ENCODE measurements around the gene MRNIP. TPM values are rescaled to one million over a fixed set of nuclear protein-coding genes. Genes with fewer than 3 reads are reported as not detected.

MRNIP gene
- total RNA-seq, 1 donor from 2014 or later, result 27.8 TPM

DNA sequence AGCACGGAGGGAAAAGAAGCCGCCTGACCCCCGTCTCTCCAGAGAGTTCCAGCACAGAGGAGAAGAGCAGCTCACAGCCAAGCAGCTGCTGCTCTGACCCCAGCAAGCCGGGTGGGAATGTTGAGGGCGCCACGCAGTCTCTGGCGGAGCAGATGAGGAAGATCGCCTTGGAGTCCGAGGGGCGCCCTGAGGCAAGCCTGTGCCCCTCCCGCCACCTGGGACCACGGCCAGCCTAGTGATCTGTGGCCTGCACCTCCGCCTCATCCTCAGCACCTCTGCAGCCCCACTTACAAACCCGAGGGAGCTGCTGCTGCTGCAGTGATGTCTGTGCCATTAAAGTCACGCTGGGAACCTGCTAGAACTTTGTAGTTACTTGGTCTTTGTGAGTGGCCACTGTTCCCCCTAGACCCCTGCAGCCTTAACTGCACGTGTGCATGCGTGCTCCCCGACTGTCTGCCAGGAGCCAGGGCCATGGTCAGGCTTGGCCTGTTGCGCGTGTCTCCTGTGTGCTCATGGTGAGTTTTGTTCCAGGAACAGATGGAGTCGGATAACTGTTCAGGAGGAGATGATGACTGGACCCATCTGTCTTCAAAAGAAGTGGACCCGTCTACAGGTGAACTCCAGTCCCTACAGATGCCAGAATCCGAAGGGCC, 25.4 kb downstream of the MRNIP start:
- Mint-ChIP-seq H3K27ac (no peak overlapping the region), H3K4me1 (peaks cover 18% of the 10 kb centered on the region), H3K27me3 (no peaks in the 10 kb centered on the region), H3K9me3 (no peaks in the 10 kb centered on the region), H3K36me3 (ENCODE audit: low read depth) (peaks cover 72% of the 10 kb centered on the region), H3K4me3 (no peak overlapping the region)
- intact Hi-C loops (cut with micrococcal nuclease), result no loop called here
- no peak for DNase-seq

DNA sequence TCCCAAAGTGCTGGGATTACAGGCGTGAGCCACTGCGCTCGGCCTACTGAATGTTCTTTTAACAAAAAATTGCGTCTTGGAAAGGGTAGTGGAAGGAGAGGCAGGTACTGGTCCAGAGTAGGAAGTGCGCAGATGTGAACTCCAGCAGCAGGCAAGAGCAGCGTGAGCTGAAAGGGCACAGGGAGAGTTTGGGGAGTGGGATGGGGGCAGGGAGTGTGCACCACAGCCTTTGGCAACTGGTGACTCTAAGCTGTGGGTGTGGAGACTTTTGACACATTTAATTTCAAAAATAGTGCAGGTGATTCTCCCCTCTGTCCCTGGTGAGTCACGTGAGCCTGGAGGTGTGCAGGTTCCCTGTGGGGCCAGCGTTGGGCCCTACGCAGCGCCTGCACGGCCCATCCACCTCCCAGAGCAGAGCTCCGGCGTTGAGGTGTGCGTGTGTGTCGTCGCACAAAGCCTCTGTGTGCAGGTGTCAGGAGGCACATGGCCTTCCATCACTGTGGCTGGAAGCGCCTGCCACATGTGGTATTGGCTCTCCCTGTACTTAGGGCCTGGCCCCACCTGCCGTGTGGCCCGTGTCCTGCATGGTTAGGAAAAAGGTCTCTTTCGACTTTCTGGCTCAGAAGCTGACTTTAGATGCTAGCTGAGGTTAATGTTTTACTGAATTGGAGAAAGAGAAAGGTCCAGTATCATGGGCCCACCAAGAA, 26.4 kb downstream of the MRNIP start:
- Mint-ChIP-seq H3K27me3 (no peaks in the 10 kb centered on the region), H3K4me3 (no peak overlapping the region), H3K27ac (no peak overlapping the region), H3K4me1 (peaks cover 23% of the 10 kb centered on the region), H3K36me3 (ENCODE audit: low read depth) (peaks cover 75% of the 10 kb centered on the region), H3K9me3 (no peaks in the 10 kb centered on the region)
- no peak for DNase-seq
- intact Hi-C loops (cut with micrococcal nuclease), result no loop called here

- intact Hi-C loops (cut with micrococcal nuclease), result no loop called here
- no peak for DNase-seq
- H3K27me3 Mint-ChIP-seq, result no peaks in the 10 kb centered on the region
- no peak overlapping the region for H3K27ac Mint-ChIP-seq
- peaks cover 75% of the 10 kb centered on the region for H3K36me3 Mint-ChIP-seq (ENCODE audit: low read depth)
- peaks cover 13% of the 10 kb centered on the region for H3K4me1 Mint-ChIP-seq
- no peak overlapping the region for H3K4me3 Mint-ChIP-seq
- no peaks in the 10 kb centered on the region for H3K9me3 Mint-ChIP-seq
Measured at GRCh38 chr5:179830818-179831468, 27.7 kb downstream of the MRNIP start.

GRCh38 chr5:179829732-179830435, 28.7 kb downstream of the MRNIP start:
- peaks cover 12% of the 10 kb centered on the region for H3K4me1 Mint-ChIP-seq
- DNase-seq, result no peak
- intact Hi-C loops (cut with micrococcal nuclease), result no loop called here
- H3K4me3 Mint-ChIP-seq, result no peak overlapping the region
- no peak overlapping the region for H3K27ac Mint-ChIP-seq
- no peaks in the 10 kb centered on the region for H3K27me3 Mint-ChIP-seq
- H3K36me3 Mint-ChIP-seq (ENCODE audit: low read depth), result peaks cover 78% of the 10 kb centered on the region
- H3K9me3 Mint-ChIP-seq, result no peaks in the 10 kb centered on the region

DNA sequence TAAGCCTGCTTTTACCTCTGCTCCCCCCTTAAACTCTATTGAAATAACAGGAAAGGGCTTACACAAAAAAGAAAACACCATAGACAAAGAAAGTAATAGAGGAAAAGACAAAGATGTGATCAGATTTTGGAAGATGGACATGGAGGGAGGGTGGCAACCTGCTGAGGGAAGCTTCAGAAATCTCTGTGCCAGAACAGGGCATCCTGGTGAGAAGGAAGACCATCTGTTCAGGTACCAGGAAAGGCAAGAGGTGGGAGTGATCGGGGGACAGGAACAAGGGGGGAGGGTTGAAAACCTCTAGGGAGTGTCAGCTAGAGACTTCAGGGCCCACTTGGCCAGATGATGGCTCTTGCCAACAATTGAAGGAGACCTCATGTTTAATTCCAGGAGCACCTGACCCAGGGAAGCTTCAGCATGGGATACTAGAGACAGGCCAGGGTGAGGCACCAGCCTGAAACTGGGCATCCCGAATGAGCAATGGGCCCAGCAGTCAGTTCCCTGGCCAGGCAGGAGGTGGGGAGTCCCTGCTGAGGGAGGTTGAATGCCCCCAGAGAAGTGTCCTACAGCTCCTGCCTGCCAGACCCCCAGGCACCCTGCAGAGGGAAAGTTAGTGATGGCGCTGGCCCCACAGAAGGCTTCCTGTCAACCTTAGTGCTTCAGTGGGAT, 29.7 kb downstream of the MRNIP start:
- peak overlapping the region; percentile 25 for H3K27ac Mint-ChIP-seq

DNA sequence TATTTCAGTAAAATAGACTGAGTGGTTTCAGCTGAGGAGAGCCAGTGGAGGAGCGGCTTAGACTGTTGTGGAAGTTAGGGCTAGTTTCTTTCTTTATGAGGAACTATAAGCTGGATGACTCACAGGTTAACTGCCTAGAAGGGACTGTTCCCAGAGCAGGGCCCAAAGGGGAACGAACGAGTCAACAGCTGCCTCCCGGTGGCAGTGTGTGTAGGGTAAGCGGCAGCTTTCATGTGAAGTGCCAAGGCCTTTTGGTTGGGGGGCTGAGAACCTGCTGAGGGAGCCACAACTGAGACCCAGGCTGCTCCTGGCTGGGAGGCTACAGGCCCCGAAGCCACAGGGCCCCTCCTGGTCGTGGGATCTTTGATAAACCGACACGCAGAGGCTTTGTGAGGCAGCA, 30.9 kb downstream of the MRNIP start:
- H3K9me3 Mint-ChIP-seq, result no peaks in the 10 kb centered on the region
- DNase-seq, result peak; percentile 57
- intact Hi-C loops (cut with micrococcal nuclease), result no loop called here
- H3K4me1 Mint-ChIP-seq, result peaks cover 19% of the 10 kb centered on the region
- H3K27ac Mint-ChIP-seq, result peak overlapping the region; percentile 79
- H3K36me3 Mint-ChIP-seq (ENCODE audit: low read depth), result peaks cover 85% of the 10 kb centered on the region
- H3K27me3 Mint-ChIP-seq, result no peaks in the 10 kb centered on the region
- H3K4me3 Mint-ChIP-seq, result peak overlapping the region; percentile 15

More for the DNA sequence above, 29.7 kb downstream of the MRNIP start:
- Mint-ChIP-seq H3K4me1 (peaks cover 16% of the 10 kb centered on the region), H3K9me3 (no peaks in the 10 kb centered on the region), H3K36me3 (ENCODE audit: low read depth) (peaks cover 86% of the 10 kb centered on the region), H3K4me3 (no peak overlapping the region), H3K27me3 (no peaks in the 10 kb centered on the region)
- no peak for DNase-seq
- intact Hi-C loops (cut with micrococcal nuclease), result no loop called here

- Mint-ChIP-seq H3K27ac (no peak overlapping the region), H3K4me3 (no peak overlapping the region), H3K4me1 (peaks cover 27% of the 10 kb centered on the region), H3K9me3 (no peaks in the 10 kb centered on the region), H3K27me3 (no peaks in the 10 kb centered on the region), H3K36me3 (ENCODE audit: low read depth) (peaks cover 81% of the 10 kb centered on the region)
- intact Hi-C loops (cut with micrococcal nuclease), result no loop called here
- DNase-seq, result peak; percentile 57
Measured at GRCh38 chr5:179825655-179826182, 32.9 kb downstream of the MRNIP start.

DNA sequence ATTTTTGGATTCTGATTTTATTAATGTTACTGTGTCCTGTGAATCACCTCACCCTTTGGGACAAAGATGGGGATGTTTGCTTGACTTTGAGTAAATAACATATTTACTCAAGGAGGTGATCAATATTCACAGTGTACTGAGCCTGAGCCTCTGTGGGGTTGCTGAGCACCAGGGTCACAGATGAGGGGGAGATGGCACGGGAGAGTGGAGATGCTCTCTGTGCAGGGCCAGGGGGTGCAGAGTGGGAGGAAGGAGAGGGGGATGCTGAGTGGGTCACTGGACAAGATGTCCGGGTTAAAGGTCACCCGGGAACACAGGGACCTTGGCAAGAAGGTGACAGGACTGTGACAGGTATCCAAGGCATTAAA, 33.9 kb downstream of the MRNIP start:
- Mint-ChIP-seq H3K27ac (no peak overlapping the region), H3K36me3 (ENCODE audit: low read depth) (peaks cover 73% of the 10 kb centered on the region), H3K27me3 (no peaks in the 10 kb centered on the region), H3K9me3 (no peaks in the 10 kb centered on the region), H3K4me3 (peak overlapping the region; percentile 3), H3K4me1 (peaks cover 32% of the 10 kb centered on the region)
- intact Hi-C loops (cut with micrococcal nuclease), result loop anchor here (5.0 kb wide), 2 partner anchors 202 to 272 kb away; partner anchors contain the start of genes HNRNPH1 and RUFY1
- DNase-seq, result peak; percentile 55

DNA sequence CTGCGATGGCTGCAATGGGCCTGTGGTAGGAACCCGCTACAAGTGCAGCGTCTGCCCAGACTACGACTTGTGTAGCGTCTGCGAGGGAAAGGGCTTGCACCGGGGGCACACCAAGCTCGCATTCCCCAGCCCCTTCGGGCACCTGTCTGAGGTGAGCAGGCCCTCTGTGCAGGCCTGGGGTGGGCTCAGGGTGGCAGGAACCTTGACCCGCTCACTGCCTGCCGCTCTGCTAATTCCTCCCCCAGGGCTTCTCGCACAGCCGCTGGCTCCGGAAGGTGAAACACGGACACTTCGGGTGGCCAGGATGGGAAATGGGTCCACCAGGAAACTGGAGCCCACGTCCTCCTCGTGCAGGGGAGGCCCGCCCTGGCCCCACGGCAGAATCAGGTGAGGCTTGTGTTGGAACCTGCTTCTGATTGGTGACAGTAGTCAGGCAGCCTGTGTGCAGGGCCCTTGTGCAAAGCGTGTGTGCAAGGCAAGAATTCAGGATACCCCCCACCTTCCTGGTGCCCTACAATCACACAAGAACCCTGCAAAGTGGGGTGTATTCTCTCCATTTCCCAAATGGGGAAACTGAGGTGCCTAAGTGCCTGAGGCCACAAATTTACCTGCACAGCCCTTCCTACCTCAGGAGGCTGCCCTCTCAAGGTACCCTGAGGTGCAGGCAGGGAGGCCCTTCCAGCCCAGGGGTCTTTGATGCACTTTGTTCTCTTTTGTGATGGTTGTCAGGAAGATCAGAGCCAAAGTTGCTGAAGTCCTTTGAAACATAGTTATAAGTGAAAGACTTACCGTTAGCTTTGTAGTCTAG, 34.5 kb downstream of the MRNIP start:
- Mint-ChIP-seq H3K4me3 (peak overlapping the region; percentile 3), H3K27me3 (no peaks in the 10 kb centered on the region), H3K36me3 (ENCODE audit: low read depth) (peaks cover 68% of the 10 kb centered on the region), H3K27ac (no peak overlapping the region), H3K4me1 (peaks cover 35% of the 10 kb centered on the region), H3K9me3 (no peaks in the 10 kb centered on the region)
- DNase-seq, result no peak
- intact Hi-C loops (cut with micrococcal nuclease), result loop anchor here (5.0 kb wide), 2 partner anchors 202 to 272 kb away; partner anchors contain the start of genes HNRNPH1 and RUFY1

DNA sequence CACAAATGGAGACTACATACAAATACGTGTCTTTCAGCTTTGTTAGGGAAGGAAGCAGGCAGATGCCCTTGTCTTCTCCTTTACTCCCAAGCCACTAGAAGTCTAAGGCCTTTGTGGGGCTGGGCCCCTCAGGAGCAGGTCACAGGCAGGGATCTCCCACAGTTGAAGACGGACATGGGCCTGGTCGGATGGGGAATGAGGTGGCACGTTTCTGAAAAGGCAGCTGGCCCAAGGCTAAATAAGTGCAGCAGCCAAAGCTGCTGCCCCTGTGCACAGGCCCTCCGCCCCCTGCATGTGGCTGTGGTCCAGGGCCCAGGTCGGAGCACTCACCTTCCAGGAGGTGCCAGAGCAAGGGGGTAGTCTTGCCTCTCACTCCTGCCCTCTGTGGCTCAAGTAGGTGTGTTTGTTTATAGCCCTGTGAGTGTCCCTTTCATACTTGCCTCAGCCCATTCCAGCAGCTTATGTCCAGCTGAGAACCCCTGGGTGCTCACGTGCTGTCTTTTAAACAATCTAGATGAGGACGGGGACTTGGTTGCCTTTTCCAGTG, 36.1 kb downstream of the MRNIP start:
- H3K4me1 Mint-ChIP-seq, result peaks cover 38% of the 10 kb centered on the region
- H3K27ac Mint-ChIP-seq, result peak overlapping the region; percentile 15
- H3K4me3 Mint-ChIP-seq, result peak overlapping the region; percentile 96
- DNase-seq, result no peak
- peaks cover 53% of the 10 kb centered on the region for H3K36me3 Mint-ChIP-seq (ENCODE audit: low read depth)
- no peaks in the 10 kb centered on the region for H3K9me3 Mint-ChIP-seq
- intact Hi-C loops (cut with micrococcal nuclease), result loop anchor here (5.0 kb wide), 2 partner anchors 200 to 270 kb away; partner anchors contain the start of genes HNRNPH1 and RUFY1
- H3K27me3 Mint-ChIP-seq, result no peaks in the 10 kb centered on the region

DNA sequence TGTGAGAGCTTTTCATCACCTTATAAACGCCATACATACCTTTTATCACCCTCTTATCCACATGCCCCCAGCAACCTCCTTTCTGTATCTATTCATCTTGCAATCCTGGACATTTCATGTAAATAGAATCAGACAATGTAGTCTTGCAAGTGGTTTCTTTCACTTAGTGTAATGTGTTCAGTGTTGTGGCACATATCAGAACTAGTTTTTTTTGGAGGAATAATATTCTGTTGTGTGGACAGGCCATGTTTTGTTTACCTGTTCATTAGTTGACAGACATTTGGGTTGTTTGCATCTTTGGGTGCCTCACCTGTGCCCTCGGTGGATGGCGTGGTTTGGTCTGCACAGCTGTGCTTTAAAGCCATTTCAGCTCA, 36.6 kb downstream of the MRNIP start:
- DNase-seq, result no peak
- Mint-ChIP-seq H3K9me3 (no peaks in the 10 kb centered on the region), H3K4me1 (peaks cover 37% of the 10 kb centered on the region), H3K27me3 (no peaks in the 10 kb centered on the region), H3K27ac (peak overlapping the region; percentile 23), H3K4me3 (peak overlapping the region; percentile 96), H3K36me3 (ENCODE audit: low read depth) (peaks cover 48% of the 10 kb centered on the region)
- intact Hi-C loops (cut with micrococcal nuclease), result loop anchor here (5.0 kb wide), 2 partner anchors 200 to 270 kb away; partner anchors contain the start of genes HNRNPH1 and RUFY1
